Effector memory CD8-positive, alpha-beta T cell (primary cell): ENCODE measurements around the gene ARIH2.

ENCODE experiments used
- ATAC-seq: fragments of 150-1000 bp; cut with Tn5 transposase; replicated peaks from 2 replicates; pipeline ENCODE4 v1.10.0; 2021; ENCODE audit warnings: mild to moderate bottlenecking, moderate library complexity
- DNase-seq, 3 experiments: peaks; one replicate each; pipeline ENCODE4 v3.0.0; 2021
- H3K27ac Mint-ChIP-seq, 2 donors: one replicate each; pipeline ENCODE4 v1.8.0; 2022; ENCODE audit warnings: mild to moderate bottlenecking in 2 of 2, mixed read lengths in 2 of 2, moderate library complexity in 2 of 2
- H3K27me3 Mint-ChIP-seq, 2 donors: one replicate each; pipeline ENCODE4 v1.8.0; 2022; ENCODE audit warnings: mixed read lengths in 2 of 2
- H3K36me3 Mint-ChIP-seq: one replicate; pipeline ENCODE4 v1.8.0; 2022; ENCODE audit warnings: mild to moderate bottlenecking, moderate library complexity, mixed read lengths; ENCODE audit not compliant: insufficient read depth
- H3K4me1 Mint-ChIP-seq, 2 donors: one replicate each; pipeline ENCODE4 v1.8.0; 2022; ENCODE audit warnings: low read depth in 2 of 2, mixed read lengths in 2 of 2
- H3K4me3 Mint-ChIP-seq, 2 donors: one replicate each; pipeline ENCODE4 v1.8.0; 2022; ENCODE audit warnings: mild to moderate bottlenecking in 2 of 2, mixed read lengths in 2 of 2, moderate library complexity in 2 of 2
- H3K9me3 Mint-ChIP-seq, 2 donors: one replicate each; pipeline ENCODE4 v1.8.0; 2022; ENCODE audit warnings: mixed read lengths in 2 of 2

Gene ARIH2

GRCh38 chr3:48990636-48991469, 72.2 kb downstream of the ARIH2 start:
- peak; percentile 23 for ATAC-seq
- H3K4me1 Mint-ChIP-seq: peaks cover 34 to 36% of the 10 kb centered on the region in 2 donors
- no peaks in the 10 kb centered on the region for H3K9me3 Mint-ChIP-seq

GRCh38 chr3:48991851-48992545, 73.4 kb downstream of the ARIH2 start:
- Mint-ChIP-seq H3K27me3 (no peaks in the 10 kb centered on the region), H3K36me3 (peaks cover 29% of the 10 kb centered on the region), H3K4me3 (peak overlapping the region; percentile 91 to 94), H3K27ac (peak overlapping the region; percentile 91 to 93), H3K9me3 (no peaks in the 10 kb centered on the region), H3K4me1 (peaks cover 34 to 36% of the 10 kb centered on the region in 2 donors)
- DNase-seq (no peak), ATAC-seq (no peak)

More at GRCh38 chr3:48990636-48991469, 72.2 kb downstream of the ARIH2 start:
- Mint-ChIP-seq H3K27ac (peak overlapping the region; percentile 91 to 93), H3K27me3 (no peaks in the 10 kb centered on the region), H3K4me3 (peak overlapping the region; percentile 91 to 94), H3K36me3 (peaks cover 32% of the 10 kb centered on the region)
- peak in 1 of 3 experiments; percentile 14 for DNase-seq

GRCh38 chr3:48993834-48994233, 75.2 kb downstream of the ARIH2 start:
- peaks cover 29 to 33% of the 10 kb centered on the region in 2 donors for H3K4me1 Mint-ChIP-seq
- H3K9me3 Mint-ChIP-seq: no peaks in the 10 kb centered on the region
- H3K27me3 Mint-ChIP-seq: no peaks in the 10 kb centered on the region
- peaks cover 26% of the 10 kb centered on the region for H3K36me3 Mint-ChIP-seq
- no peak overlapping the region for H3K4me3 Mint-ChIP-seq
- ATAC-seq (no peak), DNase-seq (no peak)
- peak overlapping the region in 1 of 2 donors; percentile 52 for H3K27ac Mint-ChIP-seq

- H3K27me3 Mint-ChIP-seq: no peaks in the 10 kb centered on the region
- H3K4me3 Mint-ChIP-seq: no peak overlapping the region
- ATAC-seq (no peak), DNase-seq (no peak)
- peaks cover 13 to 15% of the 10 kb centered on the region in 2 donors for H3K4me1 Mint-ChIP-seq
- no peaks in the 10 kb centered on the region for H3K9me3 Mint-ChIP-seq
- no peak overlapping the region for H3K27ac Mint-ChIP-seq
- peaks cover 26% of the 10 kb centered on the region for H3K36me3 Mint-ChIP-seq
These were observed 78.0 kb downstream of the ARIH2 start for GRCh38 chr3:48996640-48997039.

GRCh38 chr3:48997102-48997635, 78.5 kb downstream of the ARIH2 start:
- no peak overlapping the region for H3K4me3 Mint-ChIP-seq
- H3K27ac Mint-ChIP-seq: no peak overlapping the region
- peaks cover 9 to 11% of the 10 kb centered on the region in 2 donors for H3K4me1 Mint-ChIP-seq
- no peaks in the 10 kb centered on the region for H3K27me3 Mint-ChIP-seq
- H3K36me3 Mint-ChIP-seq: peaks cover 31% of the 10 kb centered on the region
- no peaks in the 10 kb centered on the region for H3K9me3 Mint-ChIP-seq
- no peak for ATAC-seq
- no peak for DNase-seq

- no peak for DNase-seq
- Mint-ChIP-seq H3K4me1 (peaks cover 11 to 14% of the 10 kb centered on the region in 2 donors), H3K9me3 (no peaks in the 10 kb centered on the region), H3K4me3 (no peak overlapping the region), H3K27me3 (no peaks in the 10 kb centered on the region), H3K27ac (peak overlapping the region in 1 of 2 donors; percentile 65), H3K36me3 (peaks cover 33% of the 10 kb centered on the region)
- ATAC-seq: no peak
These were observed 79.3 kb downstream of the ARIH2 start for GRCh38 chr3:48997714-48998637.

- H3K9me3 Mint-ChIP-seq: no peaks in the 10 kb centered on the region
- H3K4me1 Mint-ChIP-seq: peaks cover 9 to 14% of the 10 kb centered on the region in 2 donors
- peak overlapping the region in 1 of 2 donors; percentile 65 for H3K27ac Mint-ChIP-seq
- DNase-seq (no peak), ATAC-seq (no peak)
- H3K4me3 Mint-ChIP-seq: no peak overlapping the region
- no peaks in the 10 kb centered on the region for H3K27me3 Mint-ChIP-seq
- peaks cover 33% of the 10 kb centered on the region for H3K36me3 Mint-ChIP-seq
These were observed 80.6 kb downstream of the ARIH2 start for GRCh38 chr3:48999085-48999858.

- H3K9me3 Mint-ChIP-seq: no peaks in the 10 kb centered on the region
- H3K4me1 Mint-ChIP-seq: peaks cover 6 to 10% of the 10 kb centered on the region in 2 donors
- H3K36me3 Mint-ChIP-seq: peaks cover 18% of the 10 kb centered on the region
- no peak overlapping the region for H3K4me3 Mint-ChIP-seq
- no peaks in the 10 kb centered on the region for H3K27me3 Mint-ChIP-seq
- ATAC-seq (no peak), DNase-seq (no peak)
- peak overlapping the region; percentile 52 to 68 for H3K27ac Mint-ChIP-seq
These were observed 82.5 kb downstream of the ARIH2 start for GRCh38 chr3:49001155-49001554.

- no peak overlapping the region for H3K4me3 Mint-ChIP-seq
- peaks cover 34% of the 10 kb centered on the region for H3K36me3 Mint-ChIP-seq
- ATAC-seq (no peak), DNase-seq (no peak)
- H3K4me1 Mint-ChIP-seq: peaks cover 20 to 32% of the 10 kb centered on the region in 2 donors
- H3K27ac Mint-ChIP-seq: no peak overlapping the region
- H3K27me3 Mint-ChIP-seq: no peaks in the 10 kb centered on the region
- H3K9me3 Mint-ChIP-seq: no peaks in the 10 kb centered on the region
These were observed 86.0 kb downstream of the ARIH2 start for GRCh38 chr3:49004352-49005302.

- H3K4me3 Mint-ChIP-seq: no peak overlapping the region
- no peak overlapping the region for H3K27ac Mint-ChIP-seq
- no peak for DNase-seq
- peaks cover 37% of the 10 kb centered on the region for H3K36me3 Mint-ChIP-seq
- ATAC-seq: no peak
- H3K27me3 Mint-ChIP-seq: no peaks in the 10 kb centered on the region
- H3K4me1 Mint-ChIP-seq: peaks cover 20 to 29% of the 10 kb centered on the region in 2 donors
- H3K9me3 Mint-ChIP-seq: no peaks in the 10 kb centered on the region
These were observed 86.7 kb downstream of the ARIH2 start for GRCh38 chr3:49005303-49005680.

- no peak for ATAC-seq
- Mint-ChIP-seq H3K27ac (peak overlapping the region in 1 of 2 donors; percentile 97), H3K4me1 (peaks cover 20 to 29% of the 10 kb centered on the region in 2 donors), H3K9me3 (no peaks in the 10 kb centered on the region), H3K27me3 (no peaks in the 10 kb centered on the region), H3K36me3 (peaks cover 36% of the 10 kb centered on the region), H3K4me3 (peak overlapping the region in 1 of 2 donors; percentile 98)
- DNase-seq: no peak
These were observed 87.4 kb downstream of the ARIH2 start for GRCh38 chr3:49005998-49006397.
